ENCODE data around the gene GSTCD.

- TF ChIP-seq POLR2A (IDR thresholded peaks at IDR 0.05) (no peak), CTCF (IDR thresholded peaks at IDR 0.05) (no peak)
Observed at GRCh38 chr4:105659190-105659589, 49.4 kb upstream of the GSTCD start.
